Neural crest cell (in vitro differentiated cells): ENCODE data around the gene JOSD2. TPM values are rescaled to one million over a fixed set of nuclear protein-coding genes. Genes with fewer than 3 reads are reported as not detected.

Experiments used
- DNase-seq: peaks from one replicate; pipeline ENCODE4 v3.0.0; 2021; ENCODE audit warnings: low read depth, mixed read lengths, low spot score
- H3K27ac Mint-ChIP-seq: one replicate; pipeline ENCODE4 v1.8.0; 2021; ENCODE audit warnings: mild to moderate bottlenecking, mixed read lengths; ENCODE audit not compliant: unreplicated experiment
- H3K27me3 Mint-ChIP-seq: 2 replicates; pipeline ENCODE4 v1.8.0; 2021; ENCODE audit warnings: low read depth, mild to moderate bottlenecking, mixed read lengths
- H3K36me3 Mint-ChIP-seq: 2 replicates; pipeline ENCODE4 v1.8.0; 2021; ENCODE audit warnings: low read depth, mild to moderate bottlenecking, mixed read lengths
- H3K4me1 Mint-ChIP-seq: 2 replicates; pipeline ENCODE4 v1.8.0; 2021; ENCODE audit warnings: mixed read lengths
- H3K4me3 Mint-ChIP-seq: one replicate; pipeline ENCODE4 v1.8.0; 2021; ENCODE audit warnings: mild to moderate bottlenecking, mixed read lengths
- H3K9me3 Mint-ChIP-seq: 2 replicates; pipeline ENCODE4 v1.8.0; 2021; ENCODE audit warnings: mixed read lengths
- CTCF ChIP-seq: fragments of 200-600 bp; sonication (generic); conservative IDR thresholded peaks from 2 replicates; pipeline ENCODE4 v1.5.0; 2021; ENCODE audit warnings: antibody characterized with exemption, mild to moderate bottlenecking
- total RNA-seq: library from RNA; stranded (reverse); gene quantifications from 2 replicates; pipeline ENCODE4 v1.2.1, GENCODE V29; 2021

Gene JOSD2
- total RNA-seq, 1 donor from 2014 or later = 10.9 TPM

GRCh38 chr19:50493171-50493570, 17.8 kb downstream of the JOSD2 start:
- H3K4me3 Mint-ChIP-seq = no peak overlapping the region
- no peak for TF ChIP-seq CTCF
- H3K4me1 Mint-ChIP-seq = peaks cover 49% of the 10 kb centered on the region
- H3K9me3 Mint-ChIP-seq = no peaks in the 10 kb centered on the region
- H3K27me3 Mint-ChIP-seq = peaks cover 73% of the 10 kb centered on the region
- H3K36me3 Mint-ChIP-seq = peaks cover 3% of the 10 kb centered on the region
- DNase-seq = no peak
- H3K27ac Mint-ChIP-seq = no peak overlapping the region

- Mint-ChIP-seq H3K27ac (no peak overlapping the region), H3K4me3 (peak overlapping the region; percentile 59)
Observed at GRCh38 chr19:50492303-50493052, 18.5 kb downstream of the JOSD2 start.

GRCh38 chr19:50490991-50491472, 20.0 kb downstream of the JOSD2 start:
- H3K36me3 Mint-ChIP-seq = peaks cover 9% of the 10 kb centered on the region
- H3K9me3 Mint-ChIP-seq = peaks cover 6% of the 10 kb centered on the region
- no peak for TF ChIP-seq CTCF
- H3K27me3 Mint-ChIP-seq = peaks cover 86% of the 10 kb centered on the region
- DNase-seq = no peak
- H3K27ac Mint-ChIP-seq = no peak overlapping the region
- H3K4me1 Mint-ChIP-seq = peaks cover 55% of the 10 kb centered on the region
- peak overlapping the region; percentile 13 for H3K4me3 Mint-ChIP-seq

More at GRCh38 chr19:50492303-50493052, 18.5 kb downstream of the JOSD2 start:
- Mint-ChIP-seq H3K9me3 (no peaks in the 10 kb centered on the region), H3K36me3 (peaks cover 3% of the 10 kb centered on the region), H3K4me1 (peaks cover 54% of the 10 kb centered on the region), H3K27me3 (peaks cover 80% of the 10 kb centered on the region)
- TF ChIP-seq CTCF = no peak
- DNase-seq = no peak

GRCh38 chr19:50490411-50490811, 20.6 kb downstream of the JOSD2 start:
- Mint-ChIP-seq H3K27ac (no peak overlapping the region), H3K4me3 (peak overlapping the region; percentile 13), H3K27me3 (peaks cover 84% of the 10 kb centered on the region), H3K9me3 (peaks cover 6% of the 10 kb centered on the region), H3K4me1 (peaks cover 54% of the 10 kb centered on the region), H3K36me3 (peaks cover 14% of the 10 kb centered on the region)
- DNase-seq = no peak
- TF ChIP-seq CTCF = no peak

- Mint-ChIP-seq H3K27me3 (peaks cover 78% of the 10 kb centered on the region), H3K36me3 (peaks cover 18% of the 10 kb centered on the region), H3K9me3 (peaks cover 6% of the 10 kb centered on the region), H3K27ac (peak overlapping the region; percentile 50), H3K4me3 (peak overlapping the region; percentile 73), H3K4me1 (peaks cover 54% of the 10 kb centered on the region)
- no peak for DNase-seq
- no peak for TF ChIP-seq CTCF
Observed at GRCh38 chr19:50489461-50490011, 21.5 kb downstream of the JOSD2 start.
